ENCODE data around the gene ABCA4. TPM values are rescaled to one million over a fixed set of nuclear protein-coding genes. Genes with fewer than 3 reads are reported as not detected.
"Not testable (repeated sequence)": the region's sequence is repeated elsewhere in the genome, so short reads cannot be mapped to it uniquely, and the experiment has no call there.

ABCA4 gene
- 1 to 10 TPM in 2 of 4 donors, under 1 TPM in 1, not detected in 1; 0.49 to 2.0 (median 1.0) TPM for total RNA-seq

DNA sequence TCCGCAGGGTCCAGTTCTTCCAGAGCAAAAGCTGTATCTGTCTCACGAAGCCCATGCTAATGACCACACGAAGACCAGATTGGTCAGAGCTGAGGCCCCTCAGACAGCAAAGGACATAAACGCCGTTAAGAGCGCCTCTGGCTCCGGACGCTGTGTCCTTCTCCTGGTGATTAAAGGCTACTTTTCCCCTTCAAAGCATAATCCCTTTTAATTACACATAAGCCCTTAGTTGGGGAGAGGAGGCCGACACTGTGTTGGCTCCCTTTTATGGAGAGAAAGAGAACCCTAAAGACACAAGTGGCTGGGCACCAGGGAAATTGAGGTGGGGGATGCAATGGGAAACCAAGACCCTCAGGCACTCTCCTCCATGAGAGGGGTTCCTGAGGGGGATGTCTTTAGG is at the start of gene ABCA4:
TSS of gene ABCA4 (minus strand) at position 158 of the 400 bp plus-strand sequence. CDS start at position 55, 103 bp downstream.
- DNase-seq: no peak

DNA sequence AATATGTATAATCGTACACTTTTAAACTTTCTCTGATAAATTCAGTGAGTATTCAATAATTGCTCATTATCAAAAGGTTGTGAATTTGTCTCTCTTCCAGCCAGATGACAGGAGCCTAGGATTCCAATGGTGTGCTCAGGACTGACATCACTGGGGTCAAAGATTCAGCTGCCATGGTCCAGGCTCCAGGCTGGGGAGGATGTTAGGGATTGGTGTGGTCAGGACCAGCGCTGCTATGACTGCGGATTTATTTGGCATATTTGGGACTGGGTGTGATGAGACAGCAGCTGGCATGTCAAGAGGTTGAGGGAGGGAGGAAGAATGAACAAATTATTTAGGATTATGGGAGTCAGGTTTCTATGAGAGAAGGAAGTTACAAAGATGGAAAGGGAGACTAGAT is 48.2 kb upstream of the ABCA4 start:
- TF ChIP-seq, protein P1, sequence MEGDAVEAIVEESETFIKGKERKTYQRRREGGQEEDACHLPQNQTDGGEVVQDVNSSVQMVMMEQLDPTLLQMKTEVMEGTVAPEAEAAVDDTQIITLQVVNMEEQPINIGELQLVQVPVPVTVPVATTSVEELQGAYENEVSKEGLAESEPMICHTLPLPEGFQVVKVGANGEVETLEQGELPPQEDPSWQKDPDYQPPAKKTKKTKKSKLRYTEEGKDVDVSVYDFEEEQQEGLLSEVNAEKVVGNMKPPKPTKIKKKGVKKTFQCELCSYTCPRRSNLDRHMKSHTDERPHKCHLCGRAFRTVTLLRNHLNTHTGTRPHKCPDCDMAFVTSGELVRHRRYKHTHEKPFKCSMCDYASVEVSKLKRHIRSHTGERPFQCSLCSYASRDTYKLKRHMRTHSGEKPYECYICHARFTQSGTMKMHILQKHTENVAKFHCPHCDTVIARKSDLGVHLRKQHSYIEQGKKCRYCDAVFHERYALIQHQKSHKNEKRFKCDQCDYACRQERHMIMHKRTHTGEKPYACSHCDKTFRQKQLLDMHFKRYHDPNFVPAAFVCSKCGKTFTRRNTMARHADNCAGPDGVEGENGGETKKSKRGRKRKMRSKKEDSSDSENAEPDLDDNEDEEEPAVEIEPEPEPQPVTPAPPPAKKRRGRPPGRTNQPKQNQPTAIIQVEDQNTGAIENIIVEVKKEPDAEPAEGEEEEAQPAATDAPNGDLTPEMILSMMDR (IDR thresholded peaks at IDR 0.05): no peak
- no peak for TF ChIP-seq POLR2A (IDR thresholded peaks at IDR 0.05)
- Histone ChIP-seq H3K4me1 (no peaks in the 10 kb centered on the region), H3K9me3 (no peaks in the 10 kb centered on the region), H3K4me3 (no peak overlapping the region), H3K27ac (no peak overlapping the region), H3K36me3 (no peaks in the 10 kb centered on the region), H3K27me3 (no peaks in the 10 kb centered on the region)
- intact Hi-C loops (cut with DNase I; ENCODE audit: low total_unique reads): no loop called here
- no peak for DNase-seq

More for the DNA sequence above, at the start of gene ABCA4:
- intact Hi-C loops (cut with DNase I; ENCODE audit: low total_unique reads): no loop called here
- no peaks in the 10 kb centered on the region for H3K27me3 ChIP-seq
- H3K4me1 ChIP-seq: no peaks in the 10 kb centered on the region
- H3K9me3 ChIP-seq: no peaks in the 10 kb centered on the region
- H3K36me3 ChIP-seq: no peaks in the 10 kb centered on the region
- TF ChIP-seq, protein P1 (IDR thresholded peaks at IDR 0.05): no peak
- TF ChIP-seq POLR2A (IDR thresholded peaks at IDR 0.05): no peak
- H3K27ac ChIP-seq: no peak within 1 kb of the TSS
- no peak within 1 kb of the TSS for H3K4me3 ChIP-seq

DNA sequence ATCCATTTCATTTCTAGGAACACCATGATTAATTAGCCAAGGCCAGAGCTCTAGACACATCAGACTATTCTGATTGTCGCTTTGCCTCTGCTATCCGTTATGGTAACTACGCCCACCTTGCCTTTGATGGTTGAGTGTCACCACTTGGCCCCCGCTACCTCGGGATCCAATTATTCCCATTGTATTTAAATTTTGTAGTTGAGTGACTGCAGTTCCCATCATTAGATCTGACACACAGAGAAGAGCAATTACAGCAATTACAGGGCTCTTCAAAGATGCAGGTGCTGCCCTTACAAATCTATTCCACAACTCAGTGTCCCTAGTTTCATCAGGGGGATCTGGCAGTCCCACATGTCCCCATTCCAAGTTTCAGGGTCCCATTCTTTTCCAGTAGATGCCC is 44.9 kb upstream of the ABCA4 start:
- no peak overlapping the region for H3K4me3 ChIP-seq
- no peak for TF ChIP-seq POLR2A (IDR thresholded peaks at IDR 0.05)
- TF ChIP-seq, protein P1 (IDR thresholded peaks at IDR 0.05): no peak
- H3K36me3 ChIP-seq: no peaks in the 10 kb centered on the region
- H3K27me3 ChIP-seq: no peaks in the 10 kb centered on the region
- H3K4me1 ChIP-seq: no peaks in the 10 kb centered on the region
- H3K27ac ChIP-seq: no peak overlapping the region
- H3K9me3 ChIP-seq: no peaks in the 10 kb centered on the region
- intact Hi-C loops (cut with DNase I; ENCODE audit: low total_unique reads): no loop called here
- DNase-seq: no peak

DNA sequence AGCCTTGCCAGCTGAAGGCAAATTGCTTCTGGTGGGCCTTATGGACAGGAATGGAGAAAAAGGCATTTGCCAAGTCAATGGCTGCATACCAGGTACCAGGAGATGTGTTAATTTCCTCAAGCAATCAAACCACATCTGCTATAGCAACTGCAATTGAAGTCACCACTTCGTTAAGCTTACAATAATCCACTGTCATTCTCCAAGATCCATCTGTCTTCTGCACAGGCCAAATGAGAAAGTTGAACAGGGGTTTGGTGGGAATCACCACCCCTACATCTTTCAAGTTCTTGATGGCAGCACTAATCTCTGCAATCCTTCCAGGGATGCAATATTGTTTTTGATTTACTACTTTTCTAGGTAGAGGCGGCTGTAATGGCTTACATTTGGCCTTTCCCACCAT is 43.9 kb upstream of the ABCA4 start:
- H3K36me3 ChIP-seq; H3K27ac ChIP-seq; H3K27me3 ChIP-seq; DNase-seq; intact Hi-C loops (cut with DNase I; ENCODE audit: low total_unique reads); H3K9me3 ChIP-seq; H3K4me1 ChIP-seq; H3K4me3 ChIP-seq: not testable (repeated sequence)

DNA sequence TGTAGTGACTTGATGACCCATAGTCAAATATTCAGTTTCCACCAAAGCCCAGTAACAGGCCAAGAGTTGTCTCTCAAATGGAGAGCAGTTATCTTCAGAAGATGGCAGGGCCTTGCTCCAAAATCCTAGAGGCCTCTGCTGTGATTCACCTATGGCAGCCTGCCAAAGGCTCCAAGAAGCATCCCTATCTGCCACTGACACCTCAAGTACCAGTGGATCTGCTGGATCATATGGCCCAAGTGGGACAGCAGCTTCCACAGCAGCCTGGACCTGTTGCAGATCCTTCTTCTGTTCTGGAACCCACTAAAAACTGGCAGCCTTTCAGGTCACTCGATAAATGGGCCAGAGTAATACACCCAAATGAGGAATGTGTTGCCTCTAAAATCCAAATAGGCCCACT is 43.2 kb upstream of the ABCA4 start:
- H3K36me3 ChIP-seq; H3K4me3 ChIP-seq; H3K27ac ChIP-seq; intact Hi-C loops (cut with DNase I; ENCODE audit: low total_unique reads); DNase-seq; H3K27me3 ChIP-seq; H3K4me1 ChIP-seq; H3K9me3 ChIP-seq: not testable (repeated sequence)

DNA sequence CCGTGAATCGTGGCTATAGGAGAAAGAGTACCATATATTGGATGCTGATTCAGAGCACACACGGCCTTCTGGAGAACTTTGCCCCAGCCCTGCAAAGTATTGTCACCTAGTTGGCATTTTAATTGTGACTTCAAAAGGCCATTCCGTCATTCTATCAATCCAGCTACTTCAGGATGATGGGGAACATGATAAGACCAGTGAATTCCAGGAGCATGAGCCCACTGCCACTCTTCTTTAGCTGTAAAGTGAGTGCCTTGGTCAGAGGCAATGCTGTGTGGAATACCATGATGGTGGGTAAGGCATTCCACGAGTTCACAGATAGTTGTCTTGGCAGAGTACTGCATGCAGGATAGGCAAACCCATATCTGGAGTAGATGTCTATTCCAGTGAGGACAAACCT is 42.3 kb upstream of the ABCA4 start:
- H3K27ac ChIP-seq; H3K27me3 ChIP-seq; DNase-seq; H3K4me1 ChIP-seq; H3K36me3 ChIP-seq; H3K9me3 ChIP-seq; H3K4me3 ChIP-seq; intact Hi-C loops (cut with DNase I; ENCODE audit: low total_unique reads): not testable (repeated sequence)

DNA sequence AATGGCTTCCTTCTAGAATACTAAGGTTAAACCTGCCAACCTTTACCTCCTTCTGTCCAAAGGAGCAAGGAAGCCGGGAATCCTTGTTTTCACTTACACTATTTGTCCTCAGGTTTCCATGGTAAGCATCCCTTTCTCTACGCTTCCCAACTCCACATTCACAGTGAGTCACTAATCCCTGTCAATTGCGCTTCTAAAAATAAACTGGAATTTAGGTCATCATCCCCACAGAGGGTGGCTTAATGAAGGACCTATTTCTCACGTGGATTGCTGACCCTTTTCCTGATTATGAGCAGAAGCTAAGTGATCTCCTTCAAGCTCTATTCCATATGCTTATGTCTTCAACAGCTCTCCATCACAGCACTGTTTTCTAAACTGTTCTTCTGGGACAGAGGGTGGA is 39.9 kb upstream of the ABCA4 start:
- Histone ChIP-seq H3K9me3 (no peaks in the 10 kb centered on the region), H3K27me3 (no peaks in the 10 kb centered on the region), H3K4me1 (no peaks in the 10 kb centered on the region), H3K27ac (no peak overlapping the region), H3K36me3 (no peaks in the 10 kb centered on the region), H3K4me3 (no peak overlapping the region)
- TF ChIP-seq, protein P1 (IDR thresholded peaks at IDR 0.05): no peak
- no peak for TF ChIP-seq POLR2A (IDR thresholded peaks at IDR 0.05)
- no peak for DNase-seq
- intact Hi-C loops (cut with DNase I; ENCODE audit: low total_unique reads): no loop called here
